Cerebellar cortex (tissue), 1 donor: ENCODE measurements around the gene MED8.

Source experiments
- DNase-seq: peaks from one replicate; pipeline ENCODE4 v3.0.0-alpha.2; 2015; ENCODE audit warnings: low spot score

MED8 gene

GRCh38 chr1:43334453-43335205, 55.0 kb downstream of the MED8 start:
- DNase-seq: no peak
